Mesodermal cell (in vitro differentiated cells): Measurements from ENCODE around the gene GPSM1.

ENCODE experiments used
- H3K27ac ChIP-seq: 2 replicates; pipeline ENCODE4 v1.7.0; 2013; ENCODE audit warnings: mild to moderate bottlenecking, low read depth, low read length, moderate library complexity; ENCODE audit not compliant: severe bottlenecking
- H3K36me3 ChIP-seq: 2 replicates; pipeline ENCODE4 v1.7.1; 2013; ENCODE audit warnings: mild to moderate bottlenecking, low read length, moderate library complexity; ENCODE audit not compliant: control insufficient read depth, insufficient read depth
- H3K4me1 ChIP-seq: one replicate; pipeline ENCODE4 v1.7.1; 2013; ENCODE audit warnings: mild to moderate bottlenecking, low read length; ENCODE audit not compliant: insufficient read depth, control insufficient read depth, poor library complexity, severe bottlenecking
- H3K4me3 ChIP-seq: 2 replicates; pipeline ENCODE4 v1.7.0; 2013; ENCODE audit warnings: low read length, control low read depth, mild to moderate bottlenecking; ENCODE audit not compliant: insufficient read depth, poor library complexity, severe bottlenecking; ENCODE audit errors: extremely low read depth
- H3K9me3 ChIP-seq: 2 replicates; pipeline ENCODE4 v1.7.1; 2013; ENCODE audit warnings: mild to moderate bottlenecking, low read length, moderate library complexity; ENCODE audit not compliant: control insufficient read depth
- WGBS, 2 experiments: methylation state at CpG; one replicate each; pipeline ENCODE4 v1.1.5; 2013; ENCODE audit warnings: missing lambda C conversion rate in 2 of 2; ENCODE audit not compliant: insufficient coverage in 2 of 2; 5-methylcytosine and 5-hydroxymethylcytosine counted together

GPSM1 gene

DNA sequence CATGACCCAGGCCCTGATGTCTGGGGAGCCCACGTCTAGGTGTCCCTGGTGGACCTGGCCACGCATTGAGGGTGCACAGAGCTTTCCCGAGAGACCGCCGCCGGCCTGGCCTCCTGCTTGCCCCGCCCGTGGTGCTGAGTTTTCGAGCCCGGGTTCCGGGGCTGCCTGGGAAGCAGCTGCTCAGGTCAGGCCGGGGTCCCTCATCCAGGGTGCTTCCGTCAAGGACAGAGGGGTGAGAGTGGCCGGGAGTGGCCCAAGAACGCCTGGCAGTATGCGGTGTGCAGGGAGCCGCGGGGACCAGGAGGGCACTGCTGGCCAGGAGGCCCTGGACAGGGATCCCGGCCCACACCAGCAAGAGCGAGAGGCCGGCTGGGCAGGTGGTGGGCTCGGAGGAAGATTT, 43.0 kb upstream of the GPSM1 start:
- H3K4me3 ChIP-seq = no peak overlapping the region
- 79 to 82% methylated on average over 18 to 22 of the region's 22 CpGs for WGBS, 2 experiments
- H3K9me3 ChIP-seq = no peaks in the 10 kb centered on the region
- H3K36me3 ChIP-seq = no peaks in the 10 kb centered on the region
- peaks cover 14% of the 10 kb centered on the region for H3K4me1 ChIP-seq
- H3K27ac ChIP-seq = no peak overlapping the region

DNA sequence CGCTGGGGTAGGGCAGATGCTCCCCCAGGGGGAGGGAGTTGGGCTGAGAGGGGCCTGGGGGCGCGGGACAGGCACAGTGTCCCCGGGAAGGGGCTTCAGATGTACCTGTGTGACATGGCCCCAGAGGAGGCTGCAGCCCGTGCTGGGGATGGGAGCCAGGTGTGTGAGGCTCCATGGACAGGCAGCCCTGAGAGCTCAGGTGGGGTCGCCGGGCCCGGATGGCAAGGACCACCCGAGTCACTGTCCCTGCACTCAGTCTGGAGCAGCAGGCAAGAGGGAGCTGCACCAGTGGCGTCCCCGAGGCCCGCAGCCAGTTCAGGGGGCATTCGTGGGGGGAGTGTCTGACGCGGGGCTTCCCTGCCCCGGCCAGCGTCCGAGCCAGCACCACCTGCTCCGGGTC, 42.4 kb upstream of the GPSM1 start:
- WGBS, 2 experiments = 93% methylated on average over 19 of the region's 19 CpGs
- Histone ChIP-seq H3K4me3 (no peak overlapping the region), H3K36me3 (no peaks in the 10 kb centered on the region), H3K4me1 (peaks cover 14% of the 10 kb centered on the region), H3K27ac (no peak overlapping the region), H3K9me3 (no peaks in the 10 kb centered on the region)

- no peaks in the 10 kb centered on the region for H3K9me3 ChIP-seq
- peaks cover 14% of the 10 kb centered on the region for H3K4me1 ChIP-seq
- H3K36me3 ChIP-seq = no peaks in the 10 kb centered on the region
- H3K4me3 ChIP-seq = no peak overlapping the region
- no peak overlapping the region for H3K27ac ChIP-seq
- WGBS, 2 experiments = 88 to 95% methylated on average over 24 to 27 of the region's 28 CpGs
Observed at GRCh38 chr9:136285501-136286358, 41.6 kb upstream of the GPSM1 start.

GRCh38 chr9:136286359-136286986, 40.9 kb upstream of the GPSM1 start:
- 89 to 93% methylated on average over 28 to 30 of the region's 30 CpGs for WGBS, 2 experiments
- H3K36me3 ChIP-seq = no peaks in the 10 kb centered on the region

GRCh38 chr9:136286987-136287379, 40.4 kb upstream of the GPSM1 start:
- no peaks in the 10 kb centered on the region for H3K9me3 ChIP-seq
- H3K4me1 ChIP-seq = peaks cover 14% of the 10 kb centered on the region
- H3K4me3 ChIP-seq = no peak overlapping the region
- H3K27ac ChIP-seq = no peak overlapping the region
- WGBS, 2 experiments = 96 to 98% methylated on average over 13 of the region's 13 CpGs
- H3K36me3 ChIP-seq = no peaks in the 10 kb centered on the region

More at GRCh38 chr9:136286359-136286986, 40.9 kb upstream of the GPSM1 start:
- H3K4me3 ChIP-seq = no peak overlapping the region
- H3K4me1 ChIP-seq = peaks cover 14% of the 10 kb centered on the region
- H3K27ac ChIP-seq = no peak overlapping the region
- no peaks in the 10 kb centered on the region for H3K9me3 ChIP-seq

DNA sequence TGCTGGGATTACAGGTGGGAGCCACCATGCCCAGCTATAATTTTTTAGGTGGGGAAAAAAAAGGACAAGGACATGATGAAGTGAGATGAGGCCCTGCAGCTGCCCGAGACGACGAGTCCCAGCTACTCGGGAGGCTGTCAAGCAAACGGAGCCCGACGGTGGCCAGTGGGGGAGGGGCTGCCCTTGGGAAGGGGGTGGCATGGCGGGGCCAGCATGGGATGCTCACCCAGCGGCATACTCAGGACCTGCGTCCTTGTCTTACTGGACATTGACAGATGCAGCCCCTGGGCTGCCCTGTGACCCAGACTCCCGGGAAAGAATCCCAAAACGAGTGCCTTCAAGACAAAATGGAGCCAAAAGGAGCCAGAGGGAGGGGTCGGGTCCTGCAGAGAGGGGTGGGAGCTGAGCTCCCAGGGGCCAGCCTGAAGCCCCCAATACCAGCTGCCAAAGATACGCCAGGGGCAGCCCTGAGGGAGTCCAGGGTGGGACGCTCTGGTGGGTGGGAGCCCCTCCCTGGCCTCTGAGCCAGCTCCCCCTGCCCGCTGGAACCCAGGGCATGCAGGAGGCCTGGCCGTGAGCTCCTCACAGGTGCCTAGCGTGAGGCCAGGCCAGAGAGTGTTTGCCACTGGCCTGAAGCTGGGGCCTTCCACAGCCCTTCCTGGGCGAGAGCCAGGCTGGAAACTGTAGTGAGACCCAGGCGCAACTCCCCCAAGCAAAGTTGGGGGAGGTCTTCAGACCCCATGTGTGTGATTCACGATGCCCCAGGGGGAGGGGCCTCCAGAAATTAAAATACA, 39.2 kb upstream of the GPSM1 start:
- H3K36me3 ChIP-seq = no peaks in the 10 kb centered on the region
- peak overlapping the region; percentile 36 for H3K27ac ChIP-seq
- no peak overlapping the region for H3K4me3 ChIP-seq
- WGBS, 2 experiments = 79 to 81% methylated on average over 17 to 18 of the region's 21 CpGs
- H3K4me1 ChIP-seq = peaks cover 14% of the 10 kb centered on the region
- no peaks in the 10 kb centered on the region for H3K9me3 ChIP-seq

- Histone ChIP-seq H3K4me1 (peaks cover 14% of the 10 kb centered on the region), H3K36me3 (no peaks in the 10 kb centered on the region), H3K4me3 (no peak overlapping the region), H3K9me3 (no peaks in the 10 kb centered on the region), H3K27ac (no peak overlapping the region)
- WGBS, 2 experiments = 90 to 93% methylated on average over 26 to 28 of the region's 30 CpGs
Observed at GRCh38 chr9:136289651-136290507, 37.5 kb upstream of the GPSM1 start.

GRCh38 chr9:136290508-136291000, 36.8 kb upstream of the GPSM1 start:
- no peaks in the 10 kb centered on the region for H3K36me3 ChIP-seq
- no peak overlapping the region for H3K27ac ChIP-seq
- WGBS, 2 experiments = 92 to 96% methylated on average over 26 to 27 of the region's 31 CpGs
- H3K4me1 ChIP-seq = peaks cover 14% of the 10 kb centered on the region
- no peak overlapping the region for H3K4me3 ChIP-seq
- H3K9me3 ChIP-seq = no peaks in the 10 kb centered on the region

DNA sequence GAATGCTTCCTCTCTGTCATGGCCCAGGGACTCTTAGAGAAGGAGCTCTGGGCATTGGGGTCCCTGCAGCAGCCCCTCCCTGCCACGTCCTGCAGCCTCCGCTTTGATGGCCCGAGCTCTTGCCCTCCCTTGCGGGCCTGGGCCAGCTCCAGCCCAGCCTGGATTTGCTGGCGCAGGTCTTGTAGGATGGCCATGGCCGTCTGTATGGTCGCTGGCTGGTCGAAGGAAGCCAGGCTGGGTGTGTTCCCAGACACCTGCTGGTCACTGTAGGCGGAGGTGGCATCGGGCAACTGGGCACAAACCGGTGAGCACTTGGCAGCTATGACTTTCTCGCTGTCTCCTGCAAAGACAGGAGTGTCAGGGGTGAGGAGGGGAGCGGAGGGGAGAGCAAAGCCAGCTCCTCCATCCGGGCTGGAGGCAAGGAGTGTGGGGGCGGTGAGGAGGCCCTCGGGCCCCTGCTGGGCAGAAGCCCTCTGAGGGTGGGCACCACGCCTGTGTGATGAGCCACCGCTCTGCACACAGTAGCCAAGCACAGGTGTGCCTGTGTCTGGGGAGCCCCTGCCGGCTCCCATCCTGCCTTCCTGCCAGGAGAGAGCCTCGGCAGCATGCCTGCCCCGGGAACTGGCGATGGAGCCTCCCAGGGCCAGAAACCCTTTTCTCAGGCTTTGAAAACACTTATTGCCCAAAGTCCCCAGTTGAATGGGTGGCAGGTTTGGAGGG, 35.9 kb upstream of the GPSM1 start:
- Histone ChIP-seq H3K27ac (no peak overlapping the region), H3K4me1 (peaks cover 14% of the 10 kb centered on the region), H3K4me3 (no peak overlapping the region), H3K9me3 (no peaks in the 10 kb centered on the region), H3K36me3 (no peaks in the 10 kb centered on the region)
- 83 to 89% methylated on average over 19 to 22 of the region's 22 CpGs for WGBS, 2 experiments
